Stimulated activated CD8-positive, alpha-beta memory T cell treated with anti-CD3 and anti-CD28 coated beads, Interleukin-7, amount 100 ng/mL, for 48 hours (primary cell): ENCODE measurements around the gene VPS8.

Experiments used
- DNase-seq, 2 donors: peaks; one replicate each; pipeline ENCODE4 v3.0.0-alpha.2; 2020; ENCODE audit warnings: low read depth in 1 of 2; ENCODE audit errors: extremely low read depth in 1 of 2

Gene VPS8

DNA sequence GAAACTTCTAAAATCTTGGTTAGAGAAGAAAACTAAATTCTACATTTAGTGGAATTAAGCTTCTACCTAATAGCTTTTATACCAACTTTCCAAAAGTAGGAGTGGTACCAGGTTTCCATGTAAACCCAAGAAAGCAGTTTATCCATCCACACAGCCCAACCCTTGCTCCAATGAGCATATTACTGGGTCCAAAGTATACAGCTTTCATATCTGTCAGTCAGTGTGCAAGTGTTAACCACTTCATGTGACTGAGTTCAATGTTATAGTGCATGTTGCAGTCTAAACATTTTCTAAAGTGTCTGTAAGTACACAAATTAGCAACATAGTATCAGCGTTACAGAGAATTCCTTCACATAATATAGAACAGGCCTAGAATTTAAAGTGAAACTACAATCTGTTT is 267.7 kb downstream of the VPS8 start:
- no peak for DNase-seq

- DNase-seq, result no peak
These were observed 269.6 kb downstream of the VPS8 start for GRCh38 chr3:185081521-185081920.

DNA sequence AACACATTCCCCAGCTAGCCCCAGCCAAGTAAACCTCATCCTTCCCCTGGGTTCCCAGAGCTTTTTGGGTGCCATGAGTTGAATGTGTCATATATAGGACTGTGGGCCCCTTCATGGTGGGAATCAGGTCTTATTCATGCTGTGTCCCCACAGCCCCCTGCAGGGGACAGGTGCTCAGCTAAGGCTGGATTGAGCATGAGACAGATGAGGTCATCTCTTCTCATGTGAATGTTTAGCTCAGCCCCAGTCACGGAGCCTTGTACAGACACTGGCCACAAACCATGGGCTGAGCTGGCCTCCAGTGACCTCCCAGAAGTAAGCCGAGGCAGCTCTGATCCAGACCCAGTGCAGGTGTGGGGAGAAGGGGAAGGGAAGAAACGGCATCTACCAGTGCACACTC is 270.2 kb downstream of the VPS8 start:
- DNase-seq, result no peak

DNA sequence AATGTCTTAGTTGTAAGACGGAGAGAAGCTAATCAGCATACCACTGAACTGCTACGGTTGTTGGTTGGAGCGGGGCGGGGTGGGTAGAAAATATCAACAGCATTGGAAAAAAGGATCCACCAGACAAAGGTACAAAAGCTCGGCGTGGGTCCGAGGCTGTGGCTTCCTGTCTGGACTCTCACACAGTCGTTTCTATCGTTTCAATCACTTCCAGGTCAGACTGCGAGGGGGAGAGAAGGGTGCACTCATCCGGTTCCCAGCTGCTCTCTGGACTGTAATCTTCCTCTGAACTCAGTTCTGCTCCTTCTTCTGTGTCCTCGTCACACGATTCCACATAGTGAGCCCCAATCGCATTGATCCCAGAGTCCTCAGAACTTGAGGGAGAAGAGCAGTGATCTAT is 270.9 kb downstream of the VPS8 start:
- no peak for DNase-seq

DNA sequence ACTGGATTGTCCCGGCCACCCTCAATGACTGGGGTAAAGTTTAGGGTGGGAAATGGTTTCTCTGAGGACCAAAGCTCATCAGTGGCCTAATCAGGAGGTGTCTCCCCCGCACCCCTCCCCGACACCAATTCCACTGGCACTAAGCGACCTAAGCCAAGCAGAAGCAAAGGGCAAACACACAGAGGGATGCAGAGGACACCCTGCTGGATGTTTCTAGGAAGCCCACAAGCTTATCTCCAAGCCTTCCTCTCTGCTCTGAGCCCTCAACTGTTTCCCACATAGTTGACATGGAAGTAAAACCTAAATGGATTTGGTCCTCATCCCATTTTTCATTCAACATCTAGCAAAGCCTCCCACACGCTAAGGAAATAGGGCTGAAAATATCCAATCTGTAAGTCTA is 272.4 kb downstream of the VPS8 start:
- no peak for DNase-seq

DNA sequence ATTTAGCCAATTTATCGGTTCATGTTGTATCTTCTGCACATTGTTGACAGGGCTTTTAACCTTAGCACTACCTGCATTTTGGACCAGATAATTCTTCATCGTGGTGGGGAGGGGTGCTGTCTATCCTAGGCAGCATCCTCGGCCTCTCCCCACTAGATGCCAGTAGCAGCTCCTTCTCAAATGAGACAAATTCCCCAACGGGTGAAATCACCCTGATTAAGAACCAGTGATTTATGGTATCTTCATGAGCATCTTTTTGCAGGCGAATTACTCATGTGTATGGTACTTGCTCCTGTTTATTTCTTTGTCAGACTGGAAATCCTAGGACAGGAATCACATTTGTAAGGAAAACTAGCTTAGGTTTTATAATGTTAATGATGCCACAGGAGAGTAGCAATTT is 272.9 kb downstream of the VPS8 start:
- DNase-seq, result no peak

GRCh38 chr3:185087419-185087818 is 275.5 kb downstream of the VPS8 start:
- no peak for DNase-seq

DNA sequence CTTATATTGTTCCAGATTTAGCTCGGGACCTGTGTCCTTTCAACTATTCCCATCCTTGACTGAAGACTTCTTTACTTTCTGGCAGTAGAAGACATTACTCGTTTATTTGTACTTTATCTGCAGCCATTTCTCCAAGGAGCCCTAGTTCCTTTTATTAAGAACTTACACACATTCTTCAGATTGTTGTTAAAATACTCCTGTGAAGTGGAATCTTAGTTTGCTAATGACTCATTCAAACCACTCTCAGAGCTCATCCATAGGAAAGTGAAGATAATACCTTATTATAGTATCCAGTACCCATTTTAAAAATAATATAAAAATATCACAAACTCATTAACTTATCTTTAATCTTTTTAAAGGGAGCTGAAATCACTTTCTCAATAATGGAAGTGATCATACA is 277.4 kb downstream of the VPS8 start:
- no peak for DNase-seq

DNA sequence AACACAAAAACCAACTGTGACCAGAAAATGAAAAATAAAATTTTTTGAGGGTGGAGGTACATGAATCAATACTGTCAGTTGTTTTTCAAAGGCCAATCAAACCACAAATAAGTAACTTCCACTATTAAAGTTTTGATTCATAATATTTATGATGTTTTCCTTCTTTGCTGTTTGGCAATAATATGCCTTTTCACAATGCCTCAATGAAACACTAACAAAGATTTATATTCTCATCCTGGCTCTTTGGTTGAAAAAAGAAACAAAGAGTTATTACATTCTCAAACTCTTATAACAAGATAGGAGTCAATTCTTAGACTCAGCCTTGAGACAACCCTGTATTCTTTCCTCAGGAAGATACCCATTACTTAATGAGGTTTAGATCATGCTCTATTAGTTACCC is 277.8 kb downstream of the VPS8 start:
- no peak for DNase-seq

DNA sequence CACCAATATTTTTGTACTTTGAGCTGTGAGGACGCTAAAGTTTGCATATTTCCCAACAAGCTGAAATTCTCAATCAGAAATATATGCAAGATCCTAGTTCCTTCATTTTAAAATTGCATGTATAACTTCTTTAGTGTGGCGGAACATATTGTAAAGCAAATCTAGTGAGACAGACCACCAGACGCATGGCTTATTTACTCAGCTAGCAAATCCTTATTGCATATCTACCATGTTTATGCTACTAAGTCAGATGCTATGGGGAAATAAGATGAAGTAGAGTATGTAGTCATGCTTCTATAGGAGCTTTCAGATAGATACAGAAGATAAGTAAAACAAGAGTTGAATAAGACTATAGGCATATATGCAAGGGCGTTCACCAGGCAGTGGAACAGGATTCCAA is 278.8 kb downstream of the VPS8 start:
- DNase-seq, result no peak

DNA sequence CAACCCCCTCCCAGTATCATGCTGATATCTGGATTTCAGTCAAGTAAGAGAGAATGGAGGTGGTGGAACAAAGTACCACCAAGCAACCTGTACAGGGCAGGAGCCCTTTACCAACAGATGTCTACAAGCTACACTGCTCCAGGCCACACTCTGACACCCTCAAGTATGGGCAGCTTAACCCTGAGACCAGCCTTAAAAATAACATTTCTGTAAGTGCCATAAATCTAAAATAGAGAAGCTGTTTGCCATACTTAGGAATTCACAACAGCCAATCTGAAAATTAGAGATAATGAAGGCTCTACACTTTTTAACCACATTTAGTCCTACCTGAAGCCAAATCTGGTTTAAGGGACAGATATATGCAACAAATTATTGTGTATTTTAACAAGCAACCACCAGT is 281.1 kb downstream of the VPS8 start:
- DNase-seq, result no peak

DNA sequence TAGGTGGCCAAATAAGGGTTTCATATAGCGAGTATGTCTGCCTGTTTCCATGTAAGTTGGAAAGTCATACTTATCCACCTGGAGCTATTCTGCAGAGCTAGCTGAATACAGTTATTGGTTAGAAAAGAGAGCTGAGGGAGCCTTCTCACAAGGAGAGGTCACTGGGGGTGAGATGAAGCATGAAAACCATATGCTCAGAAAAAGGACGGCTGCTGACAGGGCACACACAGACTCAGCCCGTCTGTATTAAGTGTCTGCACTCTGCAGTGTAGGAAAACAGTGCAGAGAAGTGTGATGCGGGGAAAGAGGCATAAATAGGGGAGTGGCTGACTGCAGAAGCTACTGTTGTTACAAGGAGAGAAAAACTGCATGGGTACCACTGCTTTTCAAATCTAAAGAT is 282.7 kb downstream of the VPS8 start:
- DNase-seq, result no peak
